C4-2B (cell line): Measurements from ENCODE around the gene C2CD3.

ENCODE experiments used
- CTCF ChIP-seq: fragments of 450-650 bp; conservative IDR thresholded peaks from 2 replicates; pipeline ENCODE4 v1.5.1; 2017; ENCODE audit warnings: mild to moderate bottlenecking
- ZFX ChIP-seq: fragments of 450-650 bp; IDR thresholded peaks from 2 replicates; pipeline ENCODE4 v1.6.1; 2017

GRCh38 chr11:73963861-73964260 is 206.9 kb downstream of the C2CD3 start:
- TF ChIP-seq CTCF (no peak), ZFX (no peak)
